OCI-LY7 (cell line): Measurements from ENCODE around the gene ZDHHC21. TPM values are rescaled to one million over a fixed set of nuclear protein-coding genes. Genes with fewer than 3 reads are reported as not detected.

ENCODE experiments used
- BruUV-seq: library from RNA; stranded (reverse); fragments of 400-500 nt; replicated peaks from 2 replicates; lab custom pipeline; 2021; lab: Mats Ljungman, UMichigan
- CTCF ChIA-PET: fragments of 300-600 bp; sonication (Branson Sonifier 250); formaldehyde crosslinking; loops from one replicate; lab custom pipeline; 2022; ENCODE audit warnings: antibody characterized with exemption; ENCODE audit not compliant: unreplicated experiment; lab: Charles Lee
- POLR2A ChIA-PET: fragments of 300-600 bp; sonication (Branson Sonifier 250); formaldehyde crosslinking; loops from one replicate; lab custom pipeline; 2022; ENCODE audit warnings: antibody characterized with exemption; lab: Charles Lee
- DNase-seq: peaks from one replicate; pipeline ENCODE4 v3.0.0-alpha.2; 2015; ENCODE audit warnings: low spot score
- H2AFZ ChIP-seq: fragments of 200-600 bp; sonication (generic), shearing (Covaris generic); 2 replicates; pipeline ENCODE4 v1.6.1; 2014; ENCODE audit warnings: mild to moderate bottlenecking, antibody characterized with exemption, low read length, moderate library complexity
- H3K27ac ChIP-seq: fragments of 200-600 bp; sonication (generic); 2 replicates; pipeline ENCODE4 v1.5.1; 2014; ENCODE audit warnings: mixed run types, low read depth, mild to moderate bottlenecking, moderate library complexity, low read length, inconsistent platforms; ENCODE audit not compliant: poor library complexity, severe bottlenecking
- H3K36me3 ChIP-seq: fragments of 200-600 bp; sonication (generic); 2 replicates; pipeline ENCODE4 v1.6.1; 2014; ENCODE audit warnings: mild to moderate bottlenecking, antibody characterized with exemption, low read length, moderate library complexity, mixed read lengths; ENCODE audit not compliant: insufficient read depth
- H3K4me1 ChIP-seq: fragments of 200-600 bp; sonication (generic); 2 replicates; pipeline ENCODE4 v1.5.1; 2014; ENCODE audit warnings: mild to moderate bottlenecking, low read length; ENCODE audit not compliant: insufficient read depth, poor library complexity, severe bottlenecking
- H3K4me2 ChIP-seq: fragments of 200-600 bp; sonication (generic); 2 replicates; pipeline ENCODE4 v1.6.1; 2014; ENCODE audit warnings: mild to moderate bottlenecking, low read length
- H3K4me3 ChIP-seq: fragments of 200-600 bp; sonication (generic); 2 replicates; pipeline ENCODE4 v1.5.1; 2014; ENCODE audit warnings: mild to moderate bottlenecking, low read depth, low read length; ENCODE audit not compliant: poor library complexity, severe bottlenecking
- H3K79me2 ChIP-seq: fragments of 200-600 bp; sonication (generic); 2 replicates; pipeline ENCODE4 v1.6.1; 2016; ENCODE audit warnings: low read depth, mild to moderate bottlenecking, low read length, moderate library complexity, mixed read lengths; ENCODE audit not compliant: insufficient read depth
- H3K9me2 ChIP-seq: fragments of 200-600 bp; sonication (generic); 2 replicates; pipeline ENCODE4 v1.6.1; 2016; ENCODE audit warnings: mild to moderate bottlenecking, low read length, mixed read lengths; ENCODE audit not compliant: insufficient read depth
- H3K9me3 ChIP-seq: fragments of 200-600 bp; sonication (generic); 2 replicates; pipeline ENCODE4 v1.6.1; 2014; ENCODE audit warnings: mild to moderate bottlenecking, mixed run types, low read length, mixed read lengths
- H4K20me1 ChIP-seq: fragments of 200-600 bp; sonication (generic); 2 replicates; pipeline ENCODE4 v1.6.1; 2014; ENCODE audit warnings: mild to moderate bottlenecking, antibody characterized with exemption, low read length, moderate library complexity, mixed read lengths; ENCODE audit not compliant: insufficient read depth
- CTCF ChIP-seq: fragments of 200-600 bp; sonication (generic); conservative IDR thresholded peaks from 2 replicates; pipeline ENCODE4 v1.5.1; 2014; ENCODE audit warnings: mild to moderate bottlenecking, antibody characterized with exemption, low read length, moderate library complexity, mixed read lengths
- EZH2phosphoT487 ChIP-seq: fragments of 200-600 bp; sonication (generic); IDR thresholded peaks from 2 replicates; pipeline ENCODE4 v1.6.1; 2018; ENCODE audit warnings: low read depth, borderline replicate concordance, mild to moderate bottlenecking, mixed run types, antibody characterized with exemption, low read length, moderate library complexity, mixed read lengths
- intact Hi-C: fragments of 100-400 bp; cut with micrococcal nuclease; formaldehyde crosslinking; loops from one replicate; pipeline ENCODE4 v1.10.0; 2022; ENCODE audit not compliant: unreplicated experiment
- total RNA-seq, 2 experiments: library from RNA; depleted of rRNA in 1 of 2; stranded (reverse); fragments of >200 nt in 1 of 2; shearing (Covaris generic) in 1 of 2; gene quantifications; 2 replicates each; pipeline ENCODE4 v1.2.3, GENCODE V29; 2014 to 2022

The ZDHHC21 gene
- total RNA-seq, 2 experiments from 2014 or later = 13.0 to 16.2 TPM

GRCh38 chr9:14710804-14711203, 17.6 kb upstream of the ZDHHC21 start:
- Histone ChIP-seq H3K9me2 (no peaks in the 10 kb centered on the region), H3K79me2 (no peaks in the 10 kb centered on the region), H3K4me3 (no peak overlapping the region), H3K27ac (no peak overlapping the region), H3K36me3 (no peaks in the 10 kb centered on the region), H3K4me1 (no peaks in the 10 kb centered on the region), H3K9me3 (peaks cover 27% of the 10 kb centered on the region; the same call in 1 of the 2 replicates), H2AFZ (no peak overlapping the region), H3K4me2 (no peak overlapping the region), H4K20me1 (no peaks in the 10 kb centered on the region)
- intact Hi-C loops = no loop called here
- no peak for DNase-seq
- no TSS peak for BruUV-seq
- CTCF ChIA-PET = no interaction called here
- POLR2A ChIA-PET = interaction anchor here (0.9 kb wide), 1 partner anchor 20 kb away, joined by 3 read pairs; no protein-coding TSS in a partner anchor
- no peak for TF ChIP-seq EZH2phosphoT487
- TF ChIP-seq CTCF = no peak

- POLR2A ChIA-PET = interaction anchor here (1.1 to 1.7 kb wide), 2 partner anchors 13 to 18 kb away, joined by 4 to 6 read pairs; partner anchors contain the start of gene ZDHHC21
- Histone ChIP-seq H2AFZ (no peak overlapping the region), H3K4me3 (no peak overlapping the region)
Measured at GRCh38 chr9:14706530-14707140, 13.4 kb upstream of the ZDHHC21 start.

More at GRCh38 chr9:14706530-14707140, 13.4 kb upstream of the ZDHHC21 start:
- Histone ChIP-seq H3K79me2 (no peaks in the 10 kb centered on the region), H3K4me1 (no peaks in the 10 kb centered on the region), H4K20me1 (no peaks in the 10 kb centered on the region), H3K4me2 (no peak overlapping the region), H3K36me3 (no peaks in the 10 kb centered on the region), H3K27ac (no peak overlapping the region), H3K9me3 (peaks cover 45% of the 10 kb centered on the region), H3K9me2 (no peaks in the 10 kb centered on the region)
- TF ChIP-seq EZH2phosphoT487 (no peak), CTCF (no peak)
- CTCF ChIA-PET = no interaction called here
- intact Hi-C loops = no loop called here
- peak; percentile 24 for DNase-seq
- BruUV-seq = no TSS peak
